HG03575 (cell line): ENCODE measurements around the gene GAB2.

ENCODE experiments used
- ATAC-seq: cut with Tn5 transposase; IDR thresholded peaks from one replicate; pipeline ENCODE4 v1.9.1; 2021; ENCODE audit not compliant: unreplicated experiment, insufficient number of reproducible peaks, low FRiP score; ENCODE audit errors: extremely low read depth

The GAB2 gene

DNA sequence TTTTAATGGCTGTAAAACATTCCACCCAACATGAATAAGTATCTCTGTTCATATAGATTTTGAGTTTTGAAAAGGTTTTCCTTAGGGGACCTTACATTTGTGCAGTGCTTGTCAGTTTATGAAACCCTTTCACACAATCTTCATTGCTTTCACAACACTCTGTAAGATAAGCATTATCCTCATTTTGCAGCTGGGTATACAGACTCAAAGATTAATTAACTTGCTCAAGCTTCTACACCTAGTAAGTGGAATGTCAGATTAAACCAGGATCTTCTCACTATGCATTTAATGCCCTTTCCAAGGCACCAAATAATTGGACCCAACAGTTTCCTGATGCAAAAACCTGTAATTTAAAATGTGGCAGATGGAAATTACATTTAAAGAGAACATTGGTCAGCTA is 11.6 kb upstream of the GAB2 start:
- ATAC-seq: no peak

DNA sequence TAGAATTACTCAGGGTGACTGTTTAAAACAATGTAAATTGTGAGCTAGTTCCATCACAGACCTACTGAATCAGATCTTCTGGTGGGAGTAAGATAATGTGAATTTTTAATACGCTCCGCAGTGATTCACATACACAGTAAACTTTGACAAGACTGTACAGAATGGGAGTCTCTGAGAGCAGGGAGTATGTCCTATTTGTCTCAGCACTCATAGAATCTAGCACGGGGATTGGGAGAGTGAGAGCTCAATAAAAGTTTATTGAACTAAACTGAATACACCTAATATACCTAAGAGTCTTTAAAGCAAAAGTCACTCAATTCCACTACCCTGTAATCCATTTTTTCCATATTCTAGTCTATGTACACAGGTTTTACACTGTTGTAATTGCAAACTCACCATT is 11.2 kb upstream of the GAB2 start:
- no peak for ATAC-seq

DNA sequence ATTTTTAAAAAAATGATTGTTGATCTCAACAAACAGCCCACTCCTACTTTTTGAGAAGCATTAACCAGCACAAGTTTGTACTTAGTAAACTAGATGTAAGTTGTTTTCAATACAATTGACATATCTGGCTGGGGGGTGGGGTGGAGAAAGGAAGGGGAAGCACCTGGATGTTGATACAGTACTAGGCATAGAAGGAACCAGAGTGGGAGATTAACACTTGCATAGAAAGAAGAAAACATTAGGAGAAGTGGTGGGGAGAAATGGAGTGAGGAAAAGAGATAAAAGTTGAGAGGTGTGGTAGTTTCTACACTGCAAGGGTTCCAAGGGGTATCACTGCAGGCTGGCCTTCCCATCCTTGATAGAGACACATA is 10.6 kb upstream of the GAB2 start:
- ATAC-seq: no peak

GRCh38 chr11:78427615-78428265 is 10.1 kb upstream of the GAB2 start:
- ATAC-seq: no peak

DNA sequence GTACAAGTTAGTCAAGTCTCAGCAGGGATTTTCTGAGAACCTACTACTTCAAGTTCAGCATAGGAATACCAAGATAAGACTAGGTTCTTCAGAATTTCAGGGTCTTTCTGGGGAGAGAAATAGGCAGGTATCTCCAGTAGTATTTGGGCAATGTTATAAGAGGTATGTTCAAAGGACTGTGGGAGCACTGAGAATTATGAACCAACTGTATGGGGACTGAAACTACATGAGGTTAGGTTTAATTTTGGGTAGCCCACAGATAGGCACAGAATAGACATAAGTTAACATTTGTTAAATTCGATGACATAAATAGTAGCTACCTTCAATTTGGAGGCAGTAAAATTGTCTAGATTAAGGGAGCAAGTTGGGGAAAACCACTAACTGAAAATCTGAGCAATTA is 9.2 kb upstream of the GAB2 start:
- ATAC-seq: no peak

DNA sequence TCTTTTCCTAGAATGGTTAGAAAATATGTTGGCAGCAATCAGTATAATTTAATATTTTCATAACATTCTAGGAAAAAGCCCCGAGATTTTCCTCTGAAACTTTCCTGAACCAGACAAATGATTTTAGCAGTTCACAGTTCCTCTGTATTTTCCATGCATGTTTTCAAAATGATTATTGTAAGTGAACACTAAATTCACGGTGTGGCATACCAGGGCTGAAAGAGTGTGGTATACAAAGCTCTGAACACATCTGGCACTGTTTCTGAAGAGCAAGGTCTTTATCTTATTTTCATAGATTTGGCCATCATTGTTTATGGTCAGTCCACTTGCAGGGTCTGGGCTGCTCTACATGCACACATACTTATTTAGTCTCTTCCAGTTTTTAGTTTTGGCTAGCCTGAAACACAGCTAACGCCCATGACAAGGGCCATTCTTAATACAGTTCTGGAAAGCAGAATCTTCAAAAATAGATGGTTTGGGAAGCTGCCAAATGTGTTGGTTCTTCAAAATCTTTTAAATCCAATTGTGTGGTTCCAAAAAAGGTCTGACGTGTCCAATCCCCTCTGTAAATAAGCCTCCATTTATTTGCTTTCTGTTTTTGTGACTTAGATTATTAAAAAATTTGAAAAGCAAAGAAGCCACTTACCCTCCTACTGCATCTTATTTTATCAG is 7.9 kb upstream of the GAB2 start:
- ATAC-seq: no peak

GRCh38 chr11:78424334-78425270 is 7.0 kb upstream of the GAB2 start:
- ATAC-seq: no peak

DNA sequence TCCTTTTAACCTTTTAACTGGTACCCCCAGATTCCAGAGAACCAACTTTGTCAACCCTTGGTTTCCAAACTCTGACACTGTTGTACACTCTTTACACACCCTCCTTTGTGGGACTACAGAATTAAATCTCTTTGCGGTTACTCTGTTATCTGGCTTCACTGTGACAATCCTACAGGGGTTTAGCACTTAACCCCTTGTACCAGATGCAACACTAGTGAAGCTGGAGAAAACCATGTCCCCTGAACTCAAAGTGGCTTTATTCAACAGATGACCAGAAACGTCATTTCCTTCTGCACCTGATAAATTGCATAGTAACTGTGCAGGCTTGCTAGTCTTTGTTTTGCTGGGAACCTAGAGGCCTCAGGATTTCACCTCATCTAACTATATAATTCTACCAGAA is 5.6 kb upstream of the GAB2 start:
- no peak for ATAC-seq

GRCh38 chr11:78420796-78421209 is 3.2 kb upstream of the GAB2 start:
- ATAC-seq: no peak

- ATAC-seq: no peak
Observed at GRCh38 chr11:78420255-78420764, 2.7 kb upstream of the GAB2 start.

DNA sequence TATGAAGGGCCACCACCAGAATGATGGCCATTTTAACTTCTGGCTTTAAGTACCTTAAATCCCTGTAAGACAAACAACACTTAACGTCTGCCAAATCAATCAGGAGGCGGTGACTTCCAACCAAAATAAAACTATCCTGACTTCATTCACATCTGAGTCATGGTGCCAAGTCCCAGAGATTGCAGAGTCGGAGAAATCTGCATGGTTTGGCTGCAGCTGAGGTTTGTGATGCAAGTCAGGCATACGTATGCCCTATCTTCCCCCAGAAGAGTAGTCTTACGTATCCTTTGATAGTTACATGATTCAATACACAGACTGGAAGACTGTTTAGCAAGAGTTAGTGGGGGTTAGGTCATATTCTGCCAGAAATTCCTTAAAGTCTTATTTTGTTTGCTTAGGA is 1.7 kb upstream of the GAB2 start:
- ATAC-seq: no peak

DNA sequence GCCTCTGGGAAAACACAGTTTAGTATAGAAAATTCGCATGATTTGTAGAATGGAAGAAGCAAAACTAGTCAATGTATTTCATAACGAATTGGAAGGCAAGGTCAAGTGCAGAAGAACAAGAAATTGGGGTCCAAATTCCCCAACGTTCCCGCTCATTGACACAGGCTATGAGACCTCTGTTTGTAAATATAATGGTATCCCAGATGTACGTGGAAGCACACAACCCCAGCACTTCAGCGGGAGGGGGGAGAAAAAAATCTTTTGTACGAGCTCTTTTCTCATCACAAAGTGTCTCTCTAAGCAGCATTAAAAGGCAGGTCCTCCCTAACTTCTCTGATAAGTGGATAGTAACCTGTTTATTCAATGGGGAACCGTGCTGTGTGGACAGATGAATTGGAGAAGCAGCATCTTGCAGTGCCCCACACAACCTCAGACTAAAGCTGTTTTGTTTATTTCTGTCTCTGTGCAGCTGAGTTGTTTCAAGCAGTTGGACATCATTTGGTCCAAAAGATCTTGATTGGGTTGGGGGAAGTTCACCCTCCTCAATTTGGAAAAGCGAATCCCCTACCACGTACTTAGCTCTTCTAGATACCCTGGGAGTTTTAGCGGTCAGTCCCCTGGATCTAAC is 1.1 kb upstream of the GAB2 start:
- no peak for ATAC-seq

GRCh38 chr11:78417888-78418583 is 416 bp upstream of the GAB2 start:
- no peak for ATAC-seq

GRCh38 chr11:78416285-78417174 is 1.1 kb downstream of the GAB2 start:
- no peak for ATAC-seq

GRCh38 chr11:78415338-78415737 is 2.3 kb downstream of the GAB2 start:
- ATAC-seq: no peak

DNA sequence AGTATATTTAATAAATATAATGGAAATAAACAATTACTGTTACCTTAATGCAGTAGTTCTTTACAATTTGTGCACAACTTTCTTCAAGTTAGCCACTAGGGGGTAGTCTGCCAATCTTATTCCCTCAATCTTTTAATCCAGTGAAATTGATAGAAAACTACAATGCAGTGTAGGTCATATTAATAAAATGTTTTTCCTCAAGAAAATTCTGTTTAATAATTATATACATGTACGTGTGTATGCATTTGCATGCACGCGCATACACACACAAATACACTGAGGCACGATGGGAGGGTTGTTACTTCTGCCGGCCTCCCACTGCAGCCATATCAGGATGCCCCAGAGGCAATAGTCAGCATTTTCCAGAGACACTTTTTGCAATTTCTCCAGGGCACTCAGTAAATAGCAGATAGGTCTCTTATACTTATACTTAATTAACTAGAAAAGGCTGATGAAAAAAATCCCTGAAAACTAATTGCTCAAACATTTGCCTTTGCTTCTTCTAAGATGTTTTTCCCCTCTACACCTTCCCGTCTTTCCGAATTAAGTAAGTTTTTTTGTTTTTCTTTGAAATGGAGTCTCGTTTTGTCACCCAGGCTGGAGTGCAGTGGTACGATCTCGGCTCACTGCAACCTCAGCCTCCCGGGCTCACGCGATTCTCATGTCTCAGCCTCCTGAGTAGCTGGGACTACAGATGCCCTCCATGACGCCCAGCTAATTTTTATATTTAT is 3.1 kb downstream of the GAB2 start:
- no peak for ATAC-seq

DNA sequence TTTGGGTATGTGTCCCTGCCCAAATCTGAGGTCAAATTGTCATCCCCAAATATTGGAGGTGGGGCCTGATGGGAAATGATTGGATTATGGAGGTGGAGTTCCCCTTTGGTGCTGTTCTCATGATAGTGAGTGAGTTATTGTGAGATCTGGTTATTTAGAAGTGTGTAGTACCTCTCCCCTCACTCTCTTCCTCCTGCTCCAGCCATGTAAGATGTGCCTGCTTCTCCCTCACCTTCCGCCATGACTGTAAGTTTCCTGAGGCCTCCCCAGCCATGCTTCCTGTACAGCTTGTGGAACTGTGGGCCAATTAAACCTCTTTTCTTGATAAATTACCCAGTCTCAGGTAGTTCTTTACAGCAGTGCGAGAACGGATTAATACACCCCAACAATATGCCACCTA is 9.0 kb downstream of the GAB2 start:
- no peak for ATAC-seq
